Measurements from ENCODE around the gene NCBP2L. TPM values are rescaled to one million over a fixed set of nuclear protein-coding genes. Genes with fewer than 3 reads are reported as not detected.

The NCBP2L gene
- total RNA-seq, 1 donor from 2014 or later = not detected

- intact Hi-C loops (cut with DNase I) = no loop called here
- no peak for ATAC-seq
- DNase-seq (ENCODE audit: low spot score) = no peak
These were observed 63.4 kb downstream of the NCBP2L start for GRCh38 chrX:107840971-107841370.

- no peak for DNase-seq (ENCODE audit: low spot score)
- ATAC-seq = no peak
- intact Hi-C loops (cut with DNase I) = no loop called here
These were observed 65.3 kb downstream of the NCBP2L start for GRCh38 chrX:107842715-107843400.

Other genes with a start within 250 kb of the NCBP2L start
- gene PRPS1, start 149.2 kb upstream of the NCBP2L start, total RNA-seq = 32.1 TPM
- 93.5 TPM for gene TSC22D3, start 1.9 kb upstream of the NCBP2L start, total RNA-seq
- gene MID2, start 48.1 kb downstream of the NCBP2L start, total RNA-seq = 26.7 TPM
- gene TEX13B, start 204.6 kb downstream of the NCBP2L start, total RNA-seq = not detected

Data from sciatic nerve (tissue), 2 donors.